ENCODE measurements around the gene CEP164. TPM values are rescaled to one million over a fixed set of nuclear protein-coding genes. Genes with fewer than 3 reads are reported as not detected.

The CEP164 gene
- total RNA-seq, 1 donor from 2014 or later = 28.6 TPM

DNA sequence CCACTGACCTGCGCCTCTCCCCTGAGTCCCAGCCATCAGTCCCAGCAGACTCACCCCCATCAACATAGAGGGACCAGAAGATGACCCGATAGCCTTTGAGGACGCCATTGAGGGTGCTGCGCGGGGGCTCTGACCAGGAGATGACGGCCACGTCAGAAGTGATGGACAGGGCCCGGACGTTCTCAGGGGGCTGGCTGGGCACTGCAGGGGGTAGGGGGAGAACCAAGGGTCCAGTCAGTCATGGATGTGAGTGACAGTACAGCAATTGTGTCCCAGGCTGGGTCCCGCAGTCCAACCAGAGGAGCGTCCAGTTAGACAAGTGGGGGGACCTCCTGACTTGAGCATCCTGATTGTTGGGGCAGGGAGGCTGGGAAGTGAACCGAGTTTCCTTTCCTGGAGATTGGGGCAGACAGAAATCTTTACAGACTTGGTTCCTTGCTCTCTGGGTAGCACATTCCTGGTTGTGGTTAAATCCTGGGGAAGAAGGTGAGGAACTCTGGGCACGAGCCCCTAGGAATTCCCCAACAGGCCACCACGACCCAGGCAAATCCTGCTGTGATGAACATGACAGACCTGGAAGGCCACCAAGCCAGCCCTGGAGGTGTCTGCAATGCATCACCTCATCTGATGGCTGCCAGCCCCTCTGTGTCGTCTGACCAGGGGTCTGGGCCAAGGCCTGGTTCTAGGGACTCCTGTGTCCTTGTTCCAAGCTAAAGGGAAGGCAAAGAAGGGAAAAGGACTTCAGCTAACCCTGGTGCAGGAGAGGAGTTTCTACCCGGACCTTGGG is 133.9 kb downstream of the CEP164 start:
- Mint-ChIP-seq H3K9me3 (ENCODE audit: unreplicated experiment) (no peaks in the 10 kb centered on the region), H3K4me3 (ENCODE audit: unreplicated experiment) (no peak overlapping the region), H3K4me1 (ENCODE audit: unreplicated experiment) (no peaks in the 10 kb centered on the region), H3K36me3 (ENCODE audit: low read depth, unreplicated experiment) (no peaks in the 10 kb centered on the region), H3K27ac (ENCODE audit: unreplicated experiment) (no peak overlapping the region), H3K27me3 (ENCODE audit: unreplicated experiment) (peaks cover 12% of the 10 kb centered on the region)
- no peak for TF ChIP-seq CTCF (IDR thresholded peaks at IDR 0.05; ENCODE audit: unreplicated experiment)
- DNase-seq (ENCODE audit: low spot score) = no peak

DNA sequence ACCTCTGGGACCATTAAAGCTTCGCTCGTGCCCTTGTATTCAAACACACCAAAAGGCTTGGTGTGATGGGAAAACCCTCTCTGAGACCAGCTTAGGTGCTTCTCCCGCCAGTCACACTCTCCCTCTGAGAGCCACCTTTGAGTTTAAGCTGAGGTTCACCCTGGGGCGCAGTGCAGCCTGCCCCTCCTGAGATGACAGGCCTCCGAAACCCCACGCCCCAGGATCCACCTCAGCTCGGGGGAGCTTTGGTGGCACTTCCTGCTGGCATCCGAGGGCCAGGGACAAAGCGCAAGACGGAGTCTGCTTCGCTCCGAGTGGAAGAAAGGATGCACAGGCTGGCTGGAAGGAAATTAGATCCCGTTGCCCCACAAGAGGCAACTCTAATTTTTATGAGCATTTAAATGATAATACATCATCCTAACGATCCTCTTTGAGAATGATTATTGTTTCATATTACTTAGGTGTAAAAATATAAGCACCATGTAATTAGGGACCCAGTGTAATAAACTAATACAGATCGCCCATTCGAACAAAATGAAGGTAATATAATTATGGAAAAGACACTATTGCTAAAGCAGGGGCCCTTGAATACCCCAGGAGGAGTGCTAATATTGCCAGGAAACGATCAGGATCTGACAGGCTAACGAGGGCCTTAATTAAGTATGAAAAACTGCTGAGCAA is 134.7 kb downstream of the CEP164 start:
- TF ChIP-seq CTCF (IDR thresholded peaks at IDR 0.05; ENCODE audit: unreplicated experiment) = no peak
- no peak for DNase-seq (ENCODE audit: low spot score)
- Mint-ChIP-seq H3K27ac (ENCODE audit: unreplicated experiment) (no peak overlapping the region), H3K4me3 (ENCODE audit: unreplicated experiment) (no peak overlapping the region), H3K27me3 (ENCODE audit: unreplicated experiment) (peaks cover 12% of the 10 kb centered on the region), H3K9me3 (ENCODE audit: unreplicated experiment) (no peaks in the 10 kb centered on the region), H3K4me1 (ENCODE audit: unreplicated experiment) (no peaks in the 10 kb centered on the region), H3K36me3 (ENCODE audit: low read depth, unreplicated experiment) (no peaks in the 10 kb centered on the region)

DNA sequence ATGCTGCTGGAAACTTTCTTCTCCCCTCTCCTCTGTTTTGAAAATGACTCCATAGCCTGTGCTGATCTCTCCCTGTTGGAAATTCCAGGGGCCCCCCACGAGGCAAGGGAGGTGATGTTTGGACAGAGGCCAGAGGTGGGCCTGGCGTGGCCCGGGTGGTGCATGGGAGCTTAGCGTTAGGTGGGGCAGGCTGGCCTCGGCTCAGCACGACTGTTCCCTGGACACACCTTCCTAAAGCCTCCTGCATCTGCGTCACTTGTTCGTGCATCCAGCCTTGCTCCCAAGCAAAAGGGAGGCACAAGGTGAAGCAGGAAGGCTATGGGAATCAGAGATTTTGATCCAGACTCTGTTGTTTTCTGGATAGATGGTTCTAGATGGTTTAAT is 135.2 kb downstream of the CEP164 start:
- Mint-ChIP-seq H3K9me3 (ENCODE audit: unreplicated experiment) (no peaks in the 10 kb centered on the region), H3K4me1 (ENCODE audit: unreplicated experiment) (no peaks in the 10 kb centered on the region), H3K36me3 (ENCODE audit: low read depth, unreplicated experiment) (no peaks in the 10 kb centered on the region), H3K27me3 (ENCODE audit: unreplicated experiment) (peaks cover 12% of the 10 kb centered on the region), H3K27ac (ENCODE audit: unreplicated experiment) (no peak overlapping the region), H3K4me3 (ENCODE audit: unreplicated experiment) (no peak overlapping the region)
- no peak for DNase-seq (ENCODE audit: low spot score)
- no peak for TF ChIP-seq CTCF (IDR thresholded peaks at IDR 0.05; ENCODE audit: unreplicated experiment)

Other genes with a start within 250 kb of the CEP164 start
- 29.4 TPM for gene SIK3, start 229.4 kb upstream of the CEP164 start, total RNA-seq (ENCODE audit: unreplicated experiment)
- gene PAFAH1B2, start 183.6 kb upstream of the CEP164 start, total RNA-seq (ENCODE audit: unreplicated experiment) = 87.4 TPM
- 41.3 TPM for gene SIDT2, start 149.1 kb upstream of the CEP164 start, total RNA-seq (ENCODE audit: unreplicated experiment)
- gene TAGLN, start 128.5 kb upstream of the CEP164 start, total RNA-seq (ENCODE audit: unreplicated experiment) = 25.4 TPM
- 93.6 TPM for gene PCSK7, start 95.8 kb upstream of the CEP164 start, total RNA-seq (ENCODE audit: unreplicated experiment)
- gene RNF214, start 95.2 kb upstream of the CEP164 start, total RNA-seq (ENCODE audit: unreplicated experiment) = 37.1 TPM
- gene BACE1-AS, start 36.5 kb upstream of the CEP164 start, total RNA-seq (ENCODE audit: unreplicated experiment) = 10.2 TPM
- 28.4 TPM for gene BACE1, start 11.6 kb upstream of the CEP164 start, total RNA-seq (ENCODE audit: unreplicated experiment)